NK-92 (cell line): ENCODE measurements around the gene AKT2.
"Not testable (repeated sequence)": the region's sequence is repeated elsewhere in the genome, so short reads cannot be mapped to it uniquely, and the experiment has no call there.

Experiments
- DNase-seq: peaks from one replicate; lab custom pipeline; 2025; ENCODE audit not compliant: unreplicated experiment; lab: John Stamatoyannopoulos, UW

The AKT2 gene

DNA sequence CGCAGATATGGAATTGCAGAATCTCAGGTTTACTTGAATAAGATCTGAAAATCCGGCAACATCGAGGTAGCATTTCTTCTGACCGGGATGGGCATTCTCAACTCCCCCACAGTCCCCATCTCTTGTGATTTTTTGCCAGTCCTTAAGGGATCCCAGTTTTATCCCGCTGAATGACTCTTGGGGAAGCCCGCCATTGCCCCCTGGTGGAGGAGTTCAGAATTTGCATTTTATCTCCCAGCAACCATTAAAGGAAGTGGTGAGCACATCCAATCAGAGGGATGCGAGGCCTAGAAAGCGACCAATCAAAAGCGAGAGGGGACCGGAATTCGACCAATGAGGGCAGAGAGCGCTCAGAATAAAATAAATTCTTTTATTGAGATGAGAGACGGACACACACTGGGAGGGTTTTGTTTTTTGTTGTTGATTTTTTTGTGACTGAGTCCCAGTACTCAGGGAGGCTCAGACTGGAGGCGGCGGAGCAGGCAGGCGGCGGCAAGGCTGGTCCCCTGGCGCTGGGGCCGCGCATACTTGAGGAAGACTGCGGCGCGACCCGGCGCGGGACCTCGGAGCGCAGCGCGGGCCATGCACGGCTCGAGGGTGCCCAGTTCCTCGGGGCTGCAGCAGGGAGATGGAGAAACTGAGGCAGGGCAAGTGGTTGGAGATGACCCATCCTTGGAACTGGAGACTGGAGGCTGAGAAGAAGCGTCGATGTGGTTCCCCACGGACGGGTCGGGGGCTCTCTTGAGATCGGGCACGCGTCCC lies 63.1 kb downstream of the AKT2 start:
- DNase-seq: no peak

GRCh38 chr19:40220674-40221073 lies 64.5 kb downstream of the AKT2 start:
- DNase-seq: no peak

DNA sequence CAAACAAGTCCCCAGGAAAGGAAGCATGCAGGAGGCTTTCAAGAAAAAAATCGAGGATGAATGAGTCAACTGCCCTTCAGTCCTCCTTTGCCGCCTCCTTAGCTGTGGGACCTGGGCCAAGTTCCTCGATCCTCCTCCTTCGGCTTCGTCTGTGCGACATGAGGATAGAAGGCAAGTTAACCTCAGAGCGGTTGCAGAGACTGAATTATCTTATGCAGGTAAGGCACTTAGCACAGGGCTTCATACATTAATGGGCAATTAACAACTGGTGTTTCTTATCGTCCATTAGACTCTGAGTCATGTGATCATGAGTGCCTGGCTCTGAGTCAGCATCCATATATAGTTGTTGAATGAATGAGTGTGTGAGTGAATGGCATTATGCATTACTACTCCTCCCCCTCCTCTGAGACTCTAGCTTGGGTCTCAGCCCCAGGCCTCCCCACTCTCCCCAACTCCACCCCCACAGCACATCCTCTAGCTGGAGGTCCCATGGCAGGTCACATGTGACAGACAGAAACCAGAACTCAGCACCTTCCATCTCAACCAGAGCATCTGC lies 65.3 kb downstream of the AKT2 start:
- DNase-seq: no peak

GRCh38 chr19:40219029-40219428 lies 66.1 kb downstream of the AKT2 start:
- not testable (repeated sequence) for DNase-seq

DNA sequence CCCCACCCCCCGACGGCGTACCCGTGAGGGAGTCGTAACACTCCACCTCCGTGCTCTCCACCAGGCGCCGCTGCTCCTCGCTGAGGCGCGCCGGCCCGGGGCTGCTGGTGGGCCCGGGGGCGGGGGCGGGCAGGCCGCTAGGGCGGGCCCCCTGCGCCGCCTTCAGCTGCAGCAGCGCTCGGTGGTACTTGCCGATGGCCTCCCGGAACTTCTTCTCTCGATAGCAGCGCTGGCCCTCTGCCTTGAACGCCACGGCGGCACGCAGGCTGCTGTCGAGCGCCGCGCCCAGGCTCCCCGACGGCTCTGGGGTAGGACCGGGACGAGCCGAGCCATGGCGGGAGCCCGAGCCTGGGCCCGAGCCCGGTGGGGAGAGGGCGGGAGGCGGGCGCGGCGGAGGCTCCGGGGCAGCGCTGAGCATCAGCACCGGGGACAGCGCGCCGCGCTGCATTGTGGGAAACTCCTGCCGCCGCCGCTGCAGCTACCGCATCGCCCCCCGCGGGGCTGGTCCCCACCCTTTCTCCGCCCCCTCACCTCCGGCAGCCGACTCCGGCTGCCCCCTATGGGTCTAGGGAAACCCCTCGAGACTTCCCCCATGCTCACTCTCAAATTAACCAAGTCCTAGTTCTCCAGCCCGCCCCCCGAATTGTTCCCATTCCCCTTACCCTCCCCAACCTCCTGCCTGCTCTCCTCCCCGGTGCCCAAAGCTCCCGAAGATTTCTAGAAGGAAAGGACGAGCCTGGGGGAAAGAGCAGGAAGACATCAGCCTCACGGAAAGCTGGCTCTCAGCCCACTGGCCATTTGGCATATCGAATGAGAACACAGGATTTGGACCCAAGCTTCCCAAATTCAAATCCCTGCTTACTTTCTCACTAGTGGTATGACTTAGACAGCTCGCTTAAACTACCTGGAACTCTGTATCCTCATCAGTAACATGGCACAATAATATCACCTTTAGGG lies 66.9 kb downstream of the AKT2 start, which contains the start of gene TTC9B:
TSS of gene TTC9B (minus strand) at position 451 of the 957 bp plus-strand sequence. CDS start at position 448, 3 bp downstream.
- no peak for DNase-seq

DNA sequence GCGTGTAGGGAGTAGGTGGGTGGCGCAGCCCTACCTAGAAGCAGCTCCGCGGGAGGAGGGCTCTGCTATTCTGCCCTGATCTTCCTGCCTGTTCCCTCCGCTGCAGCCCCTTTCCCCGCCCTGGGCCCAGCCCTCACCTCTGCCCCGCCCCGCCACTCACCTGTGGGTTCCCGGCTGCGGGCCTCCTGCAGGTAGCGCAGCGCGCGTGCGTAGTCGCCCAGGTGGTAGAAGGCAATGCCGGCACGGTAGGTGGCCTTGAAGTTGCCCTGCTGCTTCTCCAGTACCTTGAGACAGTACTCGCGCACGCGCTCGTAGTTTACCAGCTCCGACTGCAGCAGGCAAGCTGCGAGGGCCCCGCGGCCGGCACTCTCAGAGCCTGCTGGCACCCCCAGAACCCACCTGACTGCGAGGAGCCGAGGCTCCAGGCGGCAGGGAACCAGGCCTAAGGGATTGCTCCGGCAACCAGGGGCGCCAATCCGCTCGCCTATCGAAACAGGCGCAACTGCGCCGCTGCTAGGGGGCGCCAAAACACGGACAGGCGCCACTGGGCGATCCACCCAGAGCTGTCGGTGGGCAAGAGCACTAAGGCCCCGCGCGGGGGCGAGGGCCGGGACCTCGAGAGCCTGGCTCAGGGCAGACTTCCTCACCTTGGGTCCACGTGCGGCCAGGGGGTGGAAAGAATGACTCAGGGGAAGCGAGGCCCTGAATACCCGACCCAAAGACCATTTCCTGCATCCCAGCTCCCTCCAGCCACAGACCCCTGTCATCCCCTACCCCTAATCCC lies 67.9 kb downstream of the AKT2 start:
- DNase-seq: no peak

DNA sequence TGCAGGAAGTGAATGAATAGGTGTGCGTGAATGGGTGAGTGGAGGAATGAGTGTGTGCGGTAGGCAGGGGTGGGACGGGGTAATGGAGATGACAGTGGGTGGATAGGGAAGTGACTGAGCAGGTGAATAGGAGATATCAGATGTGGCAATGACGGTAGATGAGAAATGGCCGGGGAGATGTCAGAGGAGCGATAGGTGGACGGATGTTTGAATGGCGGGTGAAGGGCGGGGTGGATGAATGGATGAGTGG lies 68.4 kb downstream of the AKT2 start:
- no peak for DNase-seq

- DNase-seq: no peak
These were observed 69.0 kb downstream of the AKT2 start for GRCh38 chr19:40216013-40216776.

DNA sequence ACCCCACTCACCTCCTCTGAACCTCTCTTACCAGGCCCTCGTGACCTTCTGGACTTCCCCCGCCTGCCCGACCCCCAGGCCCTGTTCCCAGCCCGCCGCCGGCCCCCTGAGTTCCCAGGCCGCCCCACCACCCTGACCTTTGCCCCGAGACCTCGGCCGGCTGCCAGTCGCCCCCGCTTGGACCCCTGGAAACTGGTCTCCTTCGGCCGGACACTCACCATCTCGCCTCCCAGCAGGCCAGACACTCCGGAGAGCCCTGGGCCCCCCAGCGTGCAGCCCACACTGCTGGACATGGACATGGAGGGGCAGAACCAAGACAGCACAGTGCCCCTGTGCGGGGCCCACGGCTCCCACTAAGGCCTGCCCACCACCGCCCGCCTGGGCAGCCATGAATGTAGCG lies 70.2 kb downstream of the AKT2 start:
- DNase-seq: no peak

DNA sequence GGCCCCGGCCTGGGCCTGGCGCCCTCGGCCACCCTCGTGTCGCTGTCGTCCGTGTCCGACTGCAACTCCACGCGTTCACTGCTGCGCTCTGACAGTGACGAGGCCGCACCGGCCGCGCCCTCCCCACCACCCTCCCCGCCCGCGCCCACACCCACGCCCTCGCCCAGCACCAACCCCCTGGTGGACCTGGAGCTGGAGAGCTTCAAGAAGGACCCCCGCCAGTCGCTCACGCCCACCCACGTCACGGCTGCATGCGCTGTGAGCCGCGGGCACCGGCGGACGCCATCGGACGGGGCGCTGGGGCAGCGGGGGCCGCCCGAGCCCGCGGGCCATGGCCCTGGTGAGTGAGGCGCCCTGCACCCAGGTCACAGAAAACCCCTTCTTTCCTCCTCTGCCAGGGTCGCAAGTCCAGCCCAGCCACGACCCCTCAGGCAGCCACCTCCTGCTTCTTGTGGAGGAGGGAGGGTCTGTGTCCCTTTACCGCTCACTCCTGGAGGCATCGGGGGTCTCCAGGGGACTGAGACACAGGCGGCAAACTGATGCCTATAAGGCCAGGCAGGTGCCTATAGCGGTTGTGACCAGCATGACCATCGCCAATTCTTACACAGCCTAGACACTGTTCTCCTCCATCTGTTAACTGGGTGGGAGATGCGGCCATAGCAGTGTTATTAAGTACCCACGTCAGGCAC lies 71.1 kb downstream of the AKT2 start:
- no peak for DNase-seq

- no peak for DNase-seq
These were observed 71.8 kb downstream of the AKT2 start for GRCh38 chr19:40213251-40213829.

DNA sequence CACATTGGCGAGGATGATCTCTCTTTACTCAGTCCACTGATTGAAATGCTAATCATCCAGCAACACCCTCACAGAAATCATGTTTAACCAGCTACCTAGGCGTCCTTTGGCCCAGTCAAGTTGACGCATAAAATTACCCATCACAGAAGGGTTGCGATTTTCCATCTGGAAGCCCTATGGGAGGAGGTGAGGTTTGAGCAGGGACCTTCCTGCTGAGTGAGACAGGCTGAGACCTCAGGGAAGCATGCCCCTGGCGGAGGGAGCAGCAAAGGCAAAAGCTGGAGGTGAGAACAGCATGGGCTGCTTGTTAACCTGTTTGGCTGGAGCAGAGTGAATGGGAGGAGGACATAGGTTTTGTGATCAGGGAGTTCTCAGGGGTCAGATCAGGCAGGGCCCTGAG lies 74.3 kb downstream of the AKT2 start:
- DNase-seq: no peak

GRCh38 chr19:40208602-40209001 lies 76.5 kb downstream of the AKT2 start:
- no peak for DNase-seq

GRCh38 chr19:40205760-40206159 lies 79.4 kb downstream of the AKT2 start:
- DNase-seq: no peak

DNA sequence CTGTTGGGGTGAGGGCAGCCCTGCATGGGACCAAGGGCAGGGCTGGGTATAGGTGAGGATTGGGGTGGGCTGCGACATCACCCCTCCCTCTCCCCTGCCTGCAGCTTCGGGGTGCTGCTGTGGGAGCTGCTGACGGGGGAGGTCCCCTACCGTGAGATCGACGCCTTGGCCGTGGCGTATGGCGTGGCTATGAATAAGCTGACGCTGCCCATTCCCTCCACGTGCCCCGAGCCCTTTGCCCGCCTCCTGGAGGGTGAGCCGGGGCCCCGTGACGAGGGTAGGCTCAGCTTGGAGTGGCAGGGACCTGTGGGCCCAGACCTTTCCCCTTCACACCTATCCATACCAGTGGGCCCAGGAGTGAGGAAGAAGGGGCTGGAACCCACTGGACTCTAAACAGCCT lies 80.8 kb downstream of the AKT2 start:
- no peak for DNase-seq

DNA sequence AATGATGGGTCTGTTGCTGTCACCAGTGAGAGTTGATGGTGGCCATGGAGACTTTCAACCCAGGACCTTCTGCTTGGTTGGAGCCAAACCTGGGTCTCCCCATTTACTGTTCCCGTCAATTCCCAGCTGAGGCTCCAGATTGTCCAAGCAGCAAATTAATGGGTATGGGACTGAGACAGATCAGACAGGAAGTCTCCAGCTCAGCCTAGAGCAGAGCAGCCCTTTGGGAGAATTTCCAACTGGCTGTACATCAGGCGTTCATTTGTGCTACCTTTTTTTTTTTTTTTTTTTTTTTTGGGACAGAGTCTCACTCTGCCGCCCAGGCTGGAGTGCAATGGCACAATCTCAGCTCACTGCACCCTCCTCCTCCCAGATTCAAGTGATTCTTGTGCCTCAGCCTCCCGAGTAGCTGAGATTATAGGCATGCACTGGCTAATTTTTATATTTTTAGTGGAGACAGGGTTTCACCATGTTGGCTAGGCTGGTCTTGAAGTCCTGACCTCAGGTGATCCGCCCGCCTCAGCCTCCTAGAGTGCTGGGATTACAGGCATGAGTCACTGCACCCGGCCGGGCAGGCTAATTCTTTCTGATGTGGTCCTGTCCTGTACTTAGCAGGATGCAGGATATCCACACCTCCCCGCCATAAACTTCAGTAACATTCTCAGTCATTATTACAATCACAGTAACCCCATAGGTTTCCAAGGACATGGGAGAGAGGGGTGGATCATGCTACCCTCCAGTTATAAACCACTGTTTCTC lies 84.6 kb downstream of the AKT2 start:
- DNase-seq: no peak

- no peak for DNase-seq
These were observed 86.7 kb downstream of the AKT2 start for GRCh38 chr19:40198272-40198990.

DNA sequence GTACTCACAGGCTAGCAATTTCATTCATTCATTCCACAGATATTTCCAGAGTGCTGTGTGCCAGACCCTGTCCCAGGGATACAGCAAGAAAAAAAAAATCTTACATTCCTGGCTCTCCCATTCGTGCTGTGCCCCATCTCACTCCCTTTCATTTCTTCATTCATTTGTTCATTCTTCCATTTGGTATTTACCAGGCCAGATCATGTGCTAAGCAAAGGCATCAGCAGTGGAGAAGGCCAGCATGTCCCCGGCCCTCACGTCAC lies 91.6 kb downstream of the AKT2 start:
- DNase-seq: no peak
